Hepatocyte (in vitro differentiated cells): ENCODE results near the gene CRB3.

Experiments used
- CTCF ChIP-seq: fragments of 200-600 bp; sonication (generic); IDR thresholded peaks from 2 replicates; pipeline ENCODE4 v1.5.1; 2016; ENCODE audit warnings: antibody characterized with exemption, mild to moderate bottlenecking; ENCODE audit not compliant: poor library complexity
- EZH2 ChIP-seq: fragments of 200-600 bp; sonication (generic); IDR thresholded peaks from 2 replicates; pipeline ENCODE4 v1.6.1; 2016; ENCODE audit warnings: antibody characterized with exemption, mild to moderate bottlenecking, borderline replicate concordance

DNA sequence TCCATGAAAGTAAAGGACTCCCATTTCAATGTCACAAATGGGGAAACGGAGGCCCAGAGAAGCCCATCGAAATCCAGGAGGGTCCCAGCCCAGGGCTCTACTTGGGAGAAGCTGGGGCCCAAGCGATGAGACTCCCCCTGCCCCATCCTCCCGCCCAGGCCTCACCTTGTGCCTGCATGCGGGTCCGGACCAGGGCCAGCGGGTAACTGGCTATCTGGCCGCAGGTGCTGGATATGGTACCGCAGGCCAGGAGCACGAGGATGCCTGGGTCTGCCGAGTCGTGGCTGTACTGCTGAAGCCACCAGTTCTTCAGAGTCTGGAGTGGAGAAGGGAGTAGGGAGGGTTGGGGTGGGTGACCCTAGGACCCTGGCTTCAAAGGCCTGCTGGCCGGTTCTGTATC, 20.1 kb upstream of the CRB3 start:
- TF ChIP-seq CTCF: no peak
- no peak for TF ChIP-seq EZH2
